Stromal cell of bone marrow (primary cell): ENCODE measurements around the gene SEL1L3.
"Not testable (repeated sequence)": the region's sequence is repeated elsewhere in the genome, so short reads cannot be mapped to it uniquely, and the experiment has no call there.

Experiments used
- DNase-seq: peaks from one replicate; pipeline ENCODE4 v3.0.0-alpha.2; 2012; ENCODE audit warnings: low read depth

The SEL1L3 gene

DNA sequence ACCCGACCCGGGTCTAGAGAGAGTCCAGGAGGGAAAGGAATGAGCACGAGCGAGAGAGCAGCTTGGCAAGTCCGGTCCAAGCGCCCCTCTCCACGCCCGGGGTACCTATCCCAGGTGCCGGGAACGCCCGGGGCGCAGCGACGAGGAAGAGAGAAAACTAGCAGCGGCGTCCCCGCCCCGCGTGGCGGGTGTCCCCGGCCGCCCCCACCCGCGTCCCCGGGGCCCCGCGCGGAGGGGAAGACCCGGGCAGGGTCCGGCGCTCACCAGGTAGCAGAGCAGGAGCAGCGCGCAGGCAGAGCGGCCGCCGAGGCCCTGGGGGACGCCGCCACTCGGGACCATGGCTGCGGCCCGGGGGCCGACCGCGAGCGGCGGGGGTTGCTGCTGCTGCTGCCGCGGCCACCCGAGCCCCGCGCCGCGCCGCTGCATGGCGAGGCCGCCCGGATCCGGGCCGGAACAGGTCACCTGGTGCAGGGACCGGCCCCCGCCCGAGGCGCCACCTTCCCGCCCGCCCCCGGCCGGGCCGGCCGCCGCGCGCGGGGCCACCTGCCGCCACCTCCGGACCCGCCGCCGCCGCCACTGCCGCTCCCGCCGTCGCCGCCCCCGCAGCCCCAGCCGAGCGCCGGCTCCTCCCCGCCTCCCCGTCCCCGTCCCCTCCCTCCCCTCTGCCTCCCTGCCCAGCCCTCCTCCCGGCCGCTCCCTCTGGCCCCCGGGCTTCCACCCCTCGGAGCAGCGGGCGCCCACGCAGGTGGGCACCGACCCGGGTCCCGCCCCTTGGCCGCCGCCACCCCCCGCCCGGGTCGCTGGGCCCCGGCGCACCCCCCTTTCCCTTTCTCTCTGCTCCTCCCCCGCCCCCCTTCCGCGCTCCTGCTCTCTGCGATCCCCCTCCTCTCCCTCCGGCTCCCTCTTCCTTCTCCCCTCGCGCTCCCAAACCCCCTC lies at the start of gene SEL1L3:
SEL1L3 (minus strand) TSS at position 578 of the 936 bp plus-strand sequence; CDS start at position 426, 152 bp downstream.
- DNase-seq, result no peak

DNA sequence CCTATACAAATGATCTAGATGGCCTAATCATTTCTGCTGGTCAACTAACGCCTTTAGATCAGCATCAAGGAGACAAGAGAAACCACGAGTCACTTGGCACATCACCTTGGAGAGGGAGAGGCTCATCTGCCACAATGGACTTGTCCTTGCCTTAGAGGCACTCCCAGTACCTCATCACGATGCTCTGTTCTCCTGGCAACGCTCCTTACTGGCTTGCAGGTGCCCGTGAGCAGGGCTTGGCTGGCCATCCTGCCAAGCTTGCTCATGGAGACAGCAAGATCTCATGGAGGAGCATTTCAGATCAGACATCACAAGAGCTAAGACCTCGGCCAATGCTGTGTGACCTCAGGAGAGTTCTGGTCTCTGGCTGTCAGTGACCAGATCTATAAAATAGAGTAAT lies 48.6 kb upstream of the SEL1L3 start:
- no peak for DNase-seq

GRCh38 chr4:25908491-25908901 lies 45.7 kb upstream of the SEL1L3 start:
- DNase-seq, result peak; percentile 94

DNA sequence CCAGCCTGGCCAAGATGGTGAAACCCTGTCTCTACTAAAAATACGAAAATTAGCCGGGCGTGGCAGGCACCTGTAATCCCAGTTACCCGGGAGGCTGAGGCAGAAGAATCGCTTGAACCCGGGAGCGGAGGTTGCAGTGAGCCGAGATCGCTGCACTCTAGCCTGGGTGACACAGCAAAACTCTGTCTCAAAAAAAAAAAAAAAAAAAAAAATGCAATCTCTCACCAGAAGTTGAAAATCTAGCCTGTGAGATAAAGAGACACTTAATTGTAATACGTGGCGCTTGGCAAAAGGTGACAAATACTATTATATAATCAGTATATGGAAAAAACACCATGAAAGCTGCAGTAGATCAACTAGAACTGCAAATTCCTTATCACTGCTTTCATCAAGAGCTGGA lies 43.3 kb upstream of the SEL1L3 start:
- not testable (repeated sequence) for DNase-seq

GRCh38 chr4:25905371-25905770 lies 42.6 kb upstream of the SEL1L3 start:
- no peak for DNase-seq

GRCh38 chr4:25904748-25905082 lies 41.9 kb upstream of the SEL1L3 start:
- no peak for DNase-seq

DNA sequence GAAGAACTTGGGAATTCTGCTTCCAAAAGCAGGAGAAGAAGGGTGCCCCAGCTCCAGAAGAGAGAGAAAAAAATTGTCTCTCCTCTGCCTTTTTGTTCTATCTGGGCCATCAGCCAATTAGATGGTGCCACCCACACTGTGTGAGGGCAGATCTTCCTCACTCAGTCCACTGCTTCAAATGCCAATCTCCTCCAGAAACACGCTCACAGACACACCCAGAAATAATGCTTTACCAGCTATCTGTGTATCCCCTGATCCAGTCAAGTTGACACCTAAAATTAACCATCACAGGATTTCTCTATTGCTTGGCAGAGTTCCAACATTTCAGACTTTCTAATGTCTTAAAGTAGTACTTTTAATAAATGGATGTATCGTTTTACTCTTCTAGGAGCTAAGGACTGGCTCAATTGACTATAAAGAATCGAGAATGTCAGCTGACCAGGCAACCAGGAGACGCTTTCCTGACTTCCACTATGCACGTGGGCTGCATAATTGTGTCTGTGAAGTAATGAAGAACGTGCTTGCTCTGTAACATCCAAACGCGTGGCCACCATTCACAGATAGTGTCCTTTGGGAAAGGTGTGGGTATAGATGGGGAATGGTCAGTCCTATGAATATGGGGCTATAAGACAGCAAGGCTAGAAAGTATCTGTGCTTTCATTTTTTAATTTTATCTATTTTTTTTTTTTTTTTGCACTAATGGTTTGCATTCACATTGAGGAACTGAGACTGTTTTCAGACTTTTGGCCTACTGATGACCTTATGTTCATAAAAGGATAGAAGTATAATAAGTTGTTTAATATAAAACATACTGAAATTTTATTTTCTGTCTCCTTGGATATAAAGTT lies 41.3 kb upstream of the SEL1L3 start:
- no peak for DNase-seq

GRCh38 chr4:25901030-25901430 lies 38.2 kb upstream of the SEL1L3 start:
- no peak for DNase-seq

- DNase-seq, result no peak
These were observed 37.5 kb upstream of the SEL1L3 start for GRCh38 chr4:25900310-25900709.

DNA sequence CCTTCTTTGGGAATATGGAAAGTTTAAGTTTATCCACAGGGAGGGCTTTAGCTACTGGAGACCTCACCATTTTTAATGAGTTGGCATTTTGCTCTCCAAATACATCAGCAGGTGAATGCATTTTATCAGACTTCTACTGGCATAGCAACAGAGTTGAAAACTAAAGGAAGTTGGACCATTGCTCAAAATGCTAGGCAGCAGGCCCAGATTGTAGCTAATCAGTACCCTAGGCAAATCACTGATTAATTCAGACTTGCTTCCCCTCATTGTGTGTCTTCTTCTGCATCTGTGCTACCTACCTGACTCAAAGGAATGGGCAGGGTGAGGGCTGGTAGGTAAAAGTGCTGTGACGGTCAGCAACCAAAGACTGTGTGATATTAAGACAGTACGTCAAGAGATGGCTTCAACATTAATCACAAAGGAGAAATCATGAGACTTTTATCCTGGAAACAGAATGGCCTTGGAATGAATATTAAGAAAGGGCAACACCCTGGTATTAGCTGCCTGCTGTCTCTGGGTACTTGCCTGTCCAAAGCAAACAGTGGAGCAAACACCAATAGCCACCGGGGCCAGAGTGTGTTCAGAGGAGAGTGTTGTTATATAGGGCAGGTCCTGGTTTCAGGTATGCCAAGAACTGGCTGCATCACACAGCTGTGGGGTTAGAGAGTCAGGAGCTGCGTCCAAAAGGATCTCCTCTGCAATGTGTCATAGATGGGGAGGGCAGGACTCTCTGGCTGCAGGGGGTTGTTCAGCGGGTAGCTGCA lies 34.2 kb upstream of the SEL1L3 start:
- DNase-seq, result no peak

GRCh38 chr4:25892796-25893195 lies 30.0 kb upstream of the SEL1L3 start:
- DNase-seq, result no peak

DNA sequence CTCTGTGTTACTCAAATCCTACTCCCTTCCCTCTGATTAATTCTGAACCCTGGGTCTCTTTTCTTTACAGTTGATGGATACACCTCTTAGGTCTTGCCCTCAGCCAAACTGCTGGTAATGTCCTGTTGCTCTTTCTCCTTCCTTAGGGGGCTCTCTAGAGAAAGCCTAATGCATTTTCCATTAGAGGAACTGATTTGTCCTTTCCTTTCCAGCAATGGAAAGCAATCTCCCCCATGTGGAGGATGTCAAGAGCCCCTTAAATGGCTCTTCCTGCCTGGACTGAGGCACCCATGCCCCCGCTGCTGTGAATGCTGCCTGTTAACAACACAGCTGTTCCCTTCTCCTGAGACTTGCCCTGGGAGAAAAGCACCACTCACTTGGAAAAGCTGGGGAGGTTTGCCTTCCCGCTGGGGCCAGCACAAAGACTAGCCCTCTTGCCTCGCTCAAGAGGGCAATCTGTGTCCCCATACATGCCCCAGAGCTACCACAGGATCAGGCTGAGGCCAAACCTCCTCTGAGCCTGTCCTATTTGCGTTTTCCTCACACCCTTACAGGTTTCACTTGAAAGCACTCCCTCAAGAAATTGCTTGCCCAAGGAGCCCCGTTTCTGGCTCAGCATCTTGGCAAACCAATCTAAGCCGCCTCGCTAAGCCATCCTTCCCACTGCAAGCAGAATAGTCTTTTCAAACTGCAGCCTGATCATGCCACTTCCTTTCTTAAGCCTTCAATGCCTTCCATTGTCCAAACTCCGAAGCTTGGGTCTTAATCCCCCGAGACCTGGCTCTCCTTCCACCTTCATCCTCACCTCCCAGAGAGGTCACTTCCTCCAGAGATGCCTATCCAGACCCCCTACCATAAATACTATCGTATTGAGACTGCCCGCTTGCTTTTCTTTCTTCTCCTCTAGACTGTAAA lies 28.0 kb upstream of the SEL1L3 start:
- no peak for DNase-seq

DNA sequence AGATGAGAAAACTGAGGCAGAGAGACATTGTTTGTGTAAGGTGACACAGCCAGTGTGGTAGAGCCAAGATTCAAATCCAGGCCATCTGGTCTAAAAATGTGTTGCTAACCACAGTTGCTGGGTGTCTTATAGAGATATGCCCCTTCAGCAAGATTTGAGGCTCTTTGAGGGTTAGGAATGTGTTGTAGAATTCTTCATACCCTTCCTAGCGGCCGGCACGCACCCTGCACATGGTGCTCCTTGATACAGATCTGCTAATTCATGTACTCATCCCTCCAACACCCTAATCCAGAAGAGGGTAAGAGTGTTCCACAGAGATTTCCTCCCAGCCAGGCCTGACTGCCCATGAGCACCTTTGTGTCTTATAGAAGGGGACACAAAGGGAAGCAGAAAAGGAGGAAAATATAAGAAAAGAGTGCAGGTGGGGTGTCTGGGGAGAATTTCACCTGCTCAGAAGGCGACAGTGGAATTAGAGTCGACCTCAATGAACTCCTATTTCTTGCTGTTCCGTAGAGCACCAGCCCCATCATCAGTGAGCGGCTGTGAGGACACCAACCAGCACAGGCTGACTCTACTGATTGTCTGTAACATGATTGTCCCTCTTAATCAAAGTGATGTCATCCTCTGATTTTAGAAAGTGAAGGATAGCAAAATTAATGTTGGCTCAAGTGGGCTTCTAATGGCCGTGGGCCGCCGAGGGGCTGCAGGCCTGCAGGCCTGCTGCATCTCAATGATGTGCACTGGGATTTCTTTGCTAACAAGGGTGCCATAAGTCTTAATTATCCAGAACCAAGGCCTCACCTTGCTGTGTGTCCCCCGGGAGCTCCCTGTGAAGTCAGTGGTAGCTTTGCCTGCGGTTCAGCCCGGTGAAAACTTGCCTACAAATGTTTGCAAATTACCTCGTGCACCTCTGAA lies 27.1 kb upstream of the SEL1L3 start:
- no peak for DNase-seq

DNA sequence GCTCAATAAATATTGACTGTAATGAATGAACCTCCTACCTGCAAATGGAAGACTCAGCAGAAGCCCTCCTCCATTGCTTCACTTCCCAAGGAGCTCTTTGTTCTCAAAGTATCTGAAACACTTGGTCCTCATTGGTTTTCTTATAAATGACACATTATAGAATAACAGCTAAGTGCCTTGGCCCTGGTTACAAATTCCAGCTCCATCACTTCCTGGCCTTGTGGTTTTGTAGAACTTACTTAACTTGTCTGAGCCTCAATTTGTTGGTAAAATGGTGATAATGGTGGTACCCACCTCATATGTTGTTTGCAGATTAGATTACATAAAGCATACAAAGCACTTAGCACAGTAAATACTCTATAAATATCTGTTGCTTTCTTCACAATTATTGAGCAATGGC lies 26.0 kb upstream of the SEL1L3 start:
- no peak for DNase-seq

DNA sequence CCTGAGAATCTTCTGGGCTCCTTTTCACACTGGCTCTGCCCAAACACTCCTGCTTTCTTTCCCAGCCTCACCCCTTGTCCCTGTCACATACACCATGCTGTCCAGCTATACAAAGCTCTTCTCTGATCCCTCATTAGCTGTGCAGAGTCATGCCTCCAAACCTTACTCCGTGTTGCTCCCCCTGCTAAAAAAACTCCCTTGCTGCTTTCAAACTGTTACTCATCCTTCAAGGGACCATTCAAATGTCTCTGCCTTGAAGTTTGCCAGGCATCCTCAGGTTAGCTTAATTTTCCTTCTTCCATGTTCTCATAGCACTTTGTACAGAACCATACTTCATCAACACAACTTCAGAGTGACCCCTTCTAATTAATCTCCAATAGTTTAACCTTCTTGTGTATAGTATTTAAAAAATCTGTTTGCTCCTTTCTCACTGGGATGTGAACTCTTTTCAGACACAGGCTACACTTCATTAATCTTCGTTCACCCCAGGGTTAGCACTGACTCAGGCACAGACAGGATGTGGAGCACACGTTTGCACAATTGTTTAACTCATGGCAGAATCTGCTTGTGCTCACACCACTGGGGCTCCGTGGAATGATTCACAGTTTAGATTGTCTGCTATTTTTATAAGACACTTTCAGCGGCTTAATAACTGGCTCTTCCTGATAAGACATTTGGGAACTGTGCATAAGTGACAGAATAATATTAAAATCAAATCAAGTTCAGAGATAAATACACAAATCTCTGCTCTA lies 21.4 kb upstream of the SEL1L3 start:
- peak; percentile 43 for DNase-seq

GRCh38 chr4:25883565-25883964 lies 20.8 kb upstream of the SEL1L3 start:
- no peak for DNase-seq

- DNase-seq, result no peak
These were observed 19.4 kb upstream of the SEL1L3 start for GRCh38 chr4:25882226-25882625.

GRCh38 chr4:25881193-25881592 lies 18.4 kb upstream of the SEL1L3 start:
- no peak for DNase-seq

- DNase-seq, result no peak
These were observed 17.3 kb upstream of the SEL1L3 start for GRCh38 chr4:25879991-25880651.
